Renal pelvis (tissue), 4 donors: ENCODE results near the gene IFITM5. TPM values are rescaled to one million over a fixed set of nuclear protein-coding genes. Genes with fewer than 3 reads are reported as not detected.

Experiments used
- DNase-seq: peaks from one replicate; pipeline ENCODE4 v3.0.0-alpha.2; 2013
- polyA plus RNA-seq, 3 donors: library from polyadenylated mRNA; unstranded; fragments of 120-200 nt; gene quantifications; one replicate each; pipeline ENCODE4 v1.2.1, GENCODE V29; 2013; ENCODE audit not compliant: insufficient read length in 3 of 3

The IFITM5 gene
- polyA plus RNA-seq, 3 donors, result 0.23 to 0.87 (median 0.62) TPM

- no peak for DNase-seq
Measured at GRCh38 chr11:285021-285893, 14.1 kb downstream of the IFITM5 start.

GRCh38 chr11:284105-285020, 15.0 kb downstream of the IFITM5 start:
- peak; percentile 57 for DNase-seq

GRCh38 chr11:283405-284104, 15.8 kb downstream of the IFITM5 start:
- no peak for DNase-seq

- no peak for DNase-seq
Measured at GRCh38 chr11:282630-283360, 16.5 kb downstream of the IFITM5 start.

DNA sequence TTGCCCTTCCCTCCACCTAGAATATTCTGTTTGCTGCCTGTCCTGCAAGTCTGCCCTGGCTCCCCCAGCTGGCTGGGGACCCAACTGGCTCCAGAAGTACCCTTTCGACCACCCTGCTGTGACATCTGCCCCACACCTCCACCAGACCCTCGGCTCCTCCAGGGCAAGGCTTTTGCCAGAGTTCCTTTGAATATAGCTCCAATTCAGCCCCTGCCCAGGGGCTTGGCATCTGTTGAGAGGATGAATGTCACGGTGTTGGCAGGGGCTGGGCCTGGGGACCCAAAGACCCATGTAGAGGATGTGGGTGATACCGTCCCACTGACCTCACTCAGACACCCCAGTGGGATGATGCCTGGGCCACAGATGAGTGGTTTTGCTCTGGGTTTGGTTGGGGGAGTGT, 17.2 kb downstream of the IFITM5 start:
- DNase-seq, result no peak

DNA sequence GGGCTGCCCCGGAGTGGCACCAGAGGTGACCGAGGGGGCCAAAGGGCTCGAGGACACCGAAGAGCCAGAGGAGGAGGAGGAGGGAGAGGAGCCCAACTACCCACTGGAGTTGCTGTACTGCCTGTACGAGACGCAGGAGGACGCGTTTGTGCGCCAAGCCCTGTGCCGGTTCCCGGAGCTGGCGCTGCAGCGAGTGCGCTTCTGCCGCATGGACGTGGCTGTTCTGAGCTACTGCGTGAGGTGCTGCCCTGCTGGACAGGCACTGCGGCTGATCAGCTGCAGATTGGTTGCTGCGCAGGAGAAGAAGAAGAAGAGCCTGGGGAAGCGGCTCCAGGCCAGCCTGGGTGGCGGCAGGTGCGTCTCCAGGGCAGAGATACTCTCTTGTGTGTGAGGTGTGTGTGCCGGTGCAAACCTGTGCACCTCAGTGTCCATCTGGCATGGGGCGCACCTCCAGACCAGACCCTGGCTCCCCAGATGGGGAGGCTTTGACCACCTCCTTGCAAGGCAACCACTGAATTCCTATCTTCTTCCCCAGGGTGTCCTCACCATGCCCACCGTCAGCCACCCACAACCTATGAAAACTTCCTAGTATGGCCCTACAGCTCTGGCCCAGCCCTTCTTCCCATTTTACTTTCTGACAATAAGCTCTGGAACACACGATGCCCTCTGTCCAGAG, 17.7 kb downstream of the IFITM5 start:
- no peak for DNase-seq

- DNase-seq, result no peak
Measured at GRCh38 chr11:280706-281485, 18.4 kb downstream of the IFITM5 start.

DNA sequence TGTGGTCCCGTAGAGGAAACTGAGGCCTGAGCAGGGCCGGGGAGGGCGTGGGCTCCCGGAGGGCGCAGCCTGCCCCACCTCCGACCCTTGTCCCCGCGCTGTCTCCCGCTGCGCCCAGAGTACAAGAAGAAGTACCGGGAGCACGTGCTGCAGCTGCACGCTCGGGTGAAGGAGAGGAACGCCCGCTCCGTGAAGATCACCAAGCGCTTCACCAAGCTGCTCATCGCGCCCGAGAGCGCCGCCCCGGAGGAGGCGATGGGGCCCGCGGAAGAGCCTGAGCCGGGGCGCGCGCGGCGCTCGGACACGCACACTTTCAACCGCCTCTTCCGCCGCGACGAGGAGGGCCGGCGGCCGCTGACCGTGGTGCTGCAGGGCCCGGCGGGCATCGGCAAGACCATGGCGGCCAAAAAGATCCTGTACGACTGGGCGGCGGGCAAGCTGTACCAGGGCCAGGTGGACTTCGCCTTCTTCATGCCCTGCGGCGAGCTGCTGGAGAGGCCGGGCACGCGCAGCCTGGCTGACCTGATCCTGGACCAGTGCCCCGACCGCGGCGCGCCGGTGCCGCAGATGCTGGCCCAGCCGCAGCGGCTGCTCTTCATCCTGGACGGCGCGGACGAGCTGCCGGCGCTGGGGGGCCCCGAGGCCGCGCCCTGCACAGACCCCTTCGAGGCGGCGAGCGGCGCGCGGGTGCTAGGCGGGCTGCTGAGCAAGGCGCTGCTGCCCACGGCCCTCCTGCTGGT, 19.2 kb downstream of the IFITM5 start:
- DNase-seq, result no peak

- DNase-seq, result no peak
Measured at GRCh38 chr11:279040-279965, 20.0 kb downstream of the IFITM5 start.

DNA sequence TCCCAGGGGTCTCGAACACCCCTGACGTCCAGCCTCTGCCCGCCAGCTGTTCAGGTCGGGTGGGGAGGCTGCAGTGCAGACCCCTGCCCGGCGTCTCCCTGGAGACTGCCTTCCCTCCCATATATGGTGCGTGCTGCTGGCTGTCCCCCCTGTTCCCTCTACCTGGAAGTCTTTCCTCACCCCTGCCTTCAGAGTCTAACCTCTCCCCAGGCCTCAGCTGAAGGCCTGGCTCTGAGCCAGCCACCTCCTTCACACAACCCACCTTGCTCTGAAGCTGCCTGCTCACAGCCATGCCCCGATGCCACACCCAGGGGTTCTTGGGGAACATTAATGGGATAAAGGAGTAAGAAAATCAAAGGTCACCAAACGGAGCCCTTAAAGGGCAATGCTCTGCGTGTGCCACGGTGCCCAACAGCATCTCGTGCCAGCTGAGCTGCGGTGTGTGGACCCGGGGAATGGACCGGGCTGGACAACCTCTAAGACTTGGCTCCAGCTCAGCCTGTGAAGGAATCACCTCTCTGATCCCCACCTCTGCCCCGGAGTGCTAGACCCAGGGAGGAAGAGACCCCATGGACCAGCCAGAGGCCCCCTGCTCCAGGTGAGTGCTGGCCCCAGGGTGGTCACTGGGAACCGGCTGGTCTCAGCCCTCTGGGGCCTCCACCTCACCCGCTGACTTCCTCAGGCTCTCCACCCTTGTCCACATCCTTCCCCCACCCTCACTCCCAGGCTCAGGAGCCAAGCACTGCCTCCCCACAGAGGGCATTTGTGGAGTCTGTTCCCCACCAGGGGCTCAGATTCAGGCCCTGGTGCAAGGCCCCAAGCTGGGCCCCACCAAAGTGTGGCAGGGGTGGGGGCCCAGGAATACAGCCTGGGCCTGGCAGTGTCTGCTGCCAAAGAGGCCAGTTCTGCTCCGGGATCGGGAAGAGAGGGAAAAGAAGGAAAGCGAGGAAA, 21.1 kb downstream of the IFITM5 start, which contains the start of gene NLRP6:
Gene NLRP6, plus strand, starts transcription at position 407 of the 951 bp plus-strand sequence. Its CDS starts 163 bp downstream, at position 570.
- DNase-seq, result no peak

- DNase-seq, result no peak
Measured at GRCh38 chr11:276219-276618, 23.1 kb downstream of the IFITM5 start.

GRCh38 chr11:272931-273198, 26.5 kb downstream of the IFITM5 start:
- DNase-seq, result no peak

GRCh38 chr11:272195-272930, 27.0 kb downstream of the IFITM5 start:
- DNase-seq, result no peak

DNA sequence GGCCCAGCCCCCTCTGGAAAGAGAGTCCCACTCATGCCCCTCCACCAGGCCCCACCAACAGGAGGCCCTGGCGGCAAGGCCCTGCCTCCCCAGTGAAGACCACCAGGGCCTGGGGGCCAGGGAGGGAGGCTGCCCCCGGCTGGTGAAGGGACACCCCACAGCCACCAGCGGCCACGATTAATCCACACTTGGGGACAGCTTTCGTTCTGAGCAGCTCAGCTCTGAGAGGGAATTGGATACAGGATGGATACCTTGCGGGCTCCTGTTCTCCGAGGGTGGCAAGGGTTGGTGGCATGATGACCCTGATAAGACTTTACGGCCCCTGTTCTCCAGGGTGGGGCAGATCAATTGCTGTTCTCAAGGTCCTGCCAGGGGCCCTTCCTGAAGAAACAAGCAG, 28.0 kb downstream of the IFITM5 start:
- DNase-seq, result no peak

GRCh38 chr11:270451-271318, 28.6 kb downstream of the IFITM5 start:
- no peak for DNase-seq
